Hematopoietic multipotent progenitor cell treated with erythropoietin and hydrocortisone succinate and interleukin-3 and kit ligand, for 15 days (in vitro differentiated cells): ENCODE data around the gene BPIFB2.

Experiments used
- DNase-seq: peaks from one replicate; pipeline ENCODE4 v3.0.0-alpha.2; 2015; ENCODE audit warnings: low spot score

BPIFB2 gene

GRCh38 chr20:32985596-32985995 is 21.9 kb upstream of the BPIFB2 start:
- DNase-seq: no peak

GRCh38 chr20:32986331-32986966 is 21.1 kb upstream of the BPIFB2 start:
- DNase-seq: no peak

- DNase-seq: no peak
Observed at GRCh38 chr20:32987044-32987825, 20.3 kb upstream of the BPIFB2 start.

- no peak for DNase-seq
Observed at GRCh38 chr20:32988008-32988407, 19.5 kb upstream of the BPIFB2 start.

GRCh38 chr20:32989507-32990283 is 17.8 kb upstream of the BPIFB2 start:
- no peak for DNase-seq

GRCh38 chr20:32990426-32990825 is 17.1 kb upstream of the BPIFB2 start:
- DNase-seq: no peak

- DNase-seq: no peak
Observed at GRCh38 chr20:32991383-32991782, 16.1 kb upstream of the BPIFB2 start.

GRCh38 chr20:32991792-32992641 is 15.5 kb upstream of the BPIFB2 start:
- DNase-seq: no peak

GRCh38 chr20:32993496-32994050 is 13.9 kb upstream of the BPIFB2 start:
- DNase-seq: no peak

- no peak for DNase-seq
Observed at GRCh38 chr20:32995802-32996201, 11.7 kb upstream of the BPIFB2 start.

GRCh38 chr20:32997431-32997830 is 10.1 kb upstream of the BPIFB2 start:
- DNase-seq: no peak

- no peak for DNase-seq
Observed at GRCh38 chr20:32999603-33000250, 7.8 kb upstream of the BPIFB2 start.

GRCh38 chr20:33000802-33001466 is 6.6 kb upstream of the BPIFB2 start:
- no peak for DNase-seq

GRCh38 chr20:33002087-33002808 is 5.3 kb upstream of the BPIFB2 start:
- DNase-seq: no peak

- DNase-seq: no peak
Observed at GRCh38 chr20:33004141-33004751, 3.3 kb upstream of the BPIFB2 start, which contains the start of gene SUN5. Gene SUN5 (minus strand): TSS chr20:33004433. CDS start chr20:33004340, 93 bp downstream.

GRCh38 chr20:33005132-33005566 is 2.4 kb upstream of the BPIFB2 start:
- peak; percentile 29 for DNase-seq

GRCh38 chr20:33005908-33006775 is 1.4 kb upstream of the BPIFB2 start:
- DNase-seq: no peak

- DNase-seq: no peak
Observed at GRCh38 chr20:33006776-33007375, 628 bp upstream of the BPIFB2 start.
